HUES64 (cell line): ENCODE measurements around the gene RASA3.

Source experiments
- H3K27ac ChIP-seq: 2 replicates; pipeline ENCODE4 v1.7.0; 2013; ENCODE audit warnings: low read depth, low read length, inconsistent platforms
- H3K27me3 ChIP-seq: 2 replicates; pipeline ENCODE4 v1.6.1; 2013; ENCODE audit warnings: mild to moderate bottlenecking, low read length; ENCODE audit not compliant: insufficient read depth
- H3K36me3 ChIP-seq: 2 replicates; pipeline ENCODE4 v1.6.1; 2013; ENCODE audit warnings: mild to moderate bottlenecking, low read length; ENCODE audit not compliant: insufficient read depth
- H3K4me1 ChIP-seq: 2 replicates; pipeline ENCODE4 v1.6.1; 2013; ENCODE audit warnings: mild to moderate bottlenecking, low read length, moderate library complexity; ENCODE audit not compliant: insufficient read depth
- H3K4me3 ChIP-seq: 2 replicates; pipeline ENCODE4 v1.5.1; 2013; ENCODE audit warnings: mild to moderate bottlenecking, low read length, moderate library complexity
- H3K9ac ChIP-seq: 2 replicates; pipeline ENCODE4 v1.6.1; 2013; ENCODE audit warnings: mild to moderate bottlenecking, low read depth, low read length
- H3K9me3 ChIP-seq: 2 replicates; pipeline ENCODE4 v1.6.1; 2013; ENCODE audit warnings: low read depth, low read length; ENCODE audit not compliant: insufficient read depth
- WGBS: fragments of 150-250, 120-280 bp; methylation state at CpG from one replicate; pipeline ENCODE4 v1.1.7; 2013; ENCODE audit warnings: missing lambda C conversion rate; 5-methylcytosine and 5-hydroxymethylcytosine counted together

Gene RASA3

DNA sequence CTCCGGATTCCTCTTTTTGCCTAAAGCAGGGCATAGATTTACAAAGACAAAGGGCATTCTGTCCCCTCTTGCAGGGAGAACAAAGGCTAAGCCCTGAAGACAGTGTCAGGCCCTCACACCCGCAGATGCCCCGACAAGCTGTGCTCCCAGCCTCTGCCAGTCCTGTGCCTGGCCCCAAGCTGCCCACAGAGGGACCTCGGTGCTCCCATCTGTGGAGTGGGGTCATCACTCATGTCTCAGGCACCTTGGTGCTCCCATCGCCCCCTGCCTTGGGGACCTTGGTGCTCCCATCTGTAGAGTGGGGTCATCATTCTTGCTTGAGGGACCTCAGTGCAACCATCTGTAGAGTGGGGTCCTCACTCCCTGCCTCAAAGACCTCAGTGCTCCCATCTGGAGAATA is 182.9 kb downstream of the RASA3 start:
- WGBS: 88% methylated on average over 5 of the region's 5 CpGs

DNA sequence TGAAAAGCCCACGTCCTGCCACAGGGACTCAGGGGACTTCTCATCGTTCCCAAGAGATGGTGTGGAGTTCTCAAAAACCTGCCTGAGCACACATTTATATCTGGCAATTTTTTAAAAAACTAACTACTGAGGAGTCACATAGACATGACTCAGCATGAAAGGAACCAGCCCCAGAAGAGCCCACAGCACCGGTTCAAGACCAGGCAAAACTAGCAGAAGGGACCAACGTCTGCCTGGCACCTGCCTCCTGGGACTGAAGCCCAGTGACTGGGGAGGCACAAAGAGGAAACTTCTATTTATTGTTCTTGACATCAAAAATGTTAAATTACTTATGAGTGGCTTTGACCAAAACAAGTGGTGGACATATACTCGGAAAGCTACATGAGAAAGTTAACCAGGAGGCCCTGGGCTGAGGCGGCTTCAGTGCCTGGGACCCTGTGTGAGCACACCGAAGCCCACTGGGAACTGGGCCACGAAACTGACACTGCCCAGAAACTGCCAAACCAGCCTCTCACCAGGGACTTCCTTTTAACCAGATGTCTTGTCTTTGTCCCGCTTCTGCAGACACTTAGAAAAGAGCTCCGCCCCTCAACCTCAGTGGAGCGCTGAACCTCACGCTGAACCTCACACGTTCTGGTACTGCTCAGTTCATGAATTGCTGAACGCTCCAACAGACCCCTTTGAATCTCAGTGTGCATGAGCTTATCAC is 184.2 kb downstream of the RASA3 start:
- Histone ChIP-seq H3K4me1 (no peaks in the 10 kb centered on the region), H3K9me3 (no peaks in the 10 kb centered on the region), H3K27ac (no peak overlapping the region), H3K4me3 (no peak overlapping the region), H3K36me3 (no peaks in the 10 kb centered on the region), H3K27me3 (no peaks in the 10 kb centered on the region), H3K9ac (no peak overlapping the region)
- WGBS: 92% methylated on average over 14 of the region's 14 CpGs

More for the DNA sequence above, 182.9 kb downstream of the RASA3 start:
- H3K27me3 ChIP-seq: no peaks in the 10 kb centered on the region
- no peak overlapping the region for H3K4me3 ChIP-seq
- no peaks in the 10 kb centered on the region; the same call in 1 of the 2 replicates for H3K9me3 ChIP-seq
- no peaks in the 10 kb centered on the region for H3K4me1 ChIP-seq
- no peaks in the 10 kb centered on the region for H3K36me3 ChIP-seq
- no peak overlapping the region for H3K9ac ChIP-seq
- H3K27ac ChIP-seq: no peak overlapping the region

DNA sequence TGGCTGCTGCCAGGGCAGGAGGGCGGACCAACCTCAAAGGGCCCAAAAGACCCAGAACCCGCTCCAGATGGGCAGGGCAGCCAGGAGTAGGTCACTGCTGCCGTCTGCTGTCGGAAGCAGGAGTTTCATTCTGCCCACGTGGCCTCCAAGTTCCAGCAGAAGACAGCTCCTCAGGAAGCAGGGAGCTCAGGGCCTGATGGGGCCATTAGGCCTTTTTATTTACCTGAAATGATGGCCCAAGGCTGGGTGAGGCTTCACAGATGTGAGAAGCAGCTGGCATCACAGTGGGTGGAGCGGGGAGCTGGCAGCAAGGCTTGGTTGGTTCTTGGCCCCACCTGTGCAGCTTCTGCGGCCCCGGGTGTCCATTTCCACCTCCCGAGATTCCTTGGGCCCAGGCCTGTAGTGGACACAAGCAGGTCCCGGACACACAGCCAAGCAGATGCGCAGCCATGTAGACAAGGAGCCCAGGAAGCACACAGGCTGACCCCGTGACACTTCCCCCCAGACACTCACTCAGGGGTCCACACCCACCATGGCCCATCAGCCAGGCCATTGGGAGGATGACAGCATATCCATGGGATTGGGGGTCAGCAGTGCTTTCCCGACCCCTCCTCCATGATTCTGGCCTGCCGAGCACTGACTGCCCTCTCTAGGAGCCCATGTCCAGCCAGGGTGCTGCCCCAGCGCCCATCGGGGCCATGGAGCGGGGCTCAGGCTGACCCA is 185.0 kb downstream of the RASA3 start:
- Histone ChIP-seq H3K27ac (no peak overlapping the region), H3K4me1 (no peaks in the 10 kb centered on the region), H3K9me3 (no peaks in the 10 kb centered on the region), H3K9ac (no peak overlapping the region), H3K36me3 (no peaks in the 10 kb centered on the region), H3K4me3 (no peak overlapping the region), H3K27me3 (no peaks in the 10 kb centered on the region)
- WGBS: 85% methylated on average over 17 of the region's 17 CpGs

DNA sequence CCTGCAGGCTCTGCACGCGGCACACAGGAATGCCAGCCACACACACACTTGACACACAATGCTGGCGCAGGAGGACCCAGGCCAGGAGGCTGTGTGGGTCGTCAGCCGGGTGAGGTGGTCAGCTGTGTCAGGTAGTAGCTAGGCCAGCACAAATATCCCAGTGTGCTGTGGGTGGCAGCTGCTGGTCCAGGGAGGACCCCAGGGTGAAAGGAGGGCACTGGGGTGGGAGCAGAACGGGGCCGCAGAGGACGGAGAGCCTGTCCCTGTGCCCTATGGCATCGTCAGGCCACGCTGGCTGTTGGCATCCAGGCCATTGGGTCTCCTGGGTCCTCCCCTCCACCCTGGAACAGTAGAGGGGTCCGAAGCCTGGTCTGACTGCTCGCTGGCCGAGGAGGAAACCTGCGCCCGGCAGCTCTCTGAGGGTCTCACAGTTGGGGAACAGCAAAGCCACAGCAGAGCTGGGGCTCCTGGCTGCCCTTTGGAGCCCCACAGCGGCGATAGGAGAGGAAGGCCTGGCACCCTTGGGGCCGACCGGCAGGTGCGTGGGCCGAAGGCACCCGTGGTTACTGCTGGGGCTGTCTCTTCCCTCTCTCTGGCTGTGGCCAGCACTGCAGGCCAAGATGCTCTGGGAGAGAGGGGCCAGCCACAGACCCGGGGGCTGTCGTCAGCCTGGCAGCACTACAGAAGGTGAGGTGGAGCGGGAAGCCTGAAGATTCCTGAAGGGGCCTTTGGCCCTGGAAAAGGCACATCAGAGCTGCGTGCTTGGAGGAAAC is 185.8 kb downstream of the RASA3 start:
- Histone ChIP-seq H3K9me3 (no peaks in the 10 kb centered on the region), H3K27ac (no peak overlapping the region), H3K36me3 (no peaks in the 10 kb centered on the region), H3K4me1 (no peaks in the 10 kb centered on the region), H3K4me3 (no peak overlapping the region), H3K9ac (no peak overlapping the region), H3K27me3 (no peaks in the 10 kb centered on the region)
- 95% methylated on average over 26 of the region's 26 CpGs for WGBS

DNA sequence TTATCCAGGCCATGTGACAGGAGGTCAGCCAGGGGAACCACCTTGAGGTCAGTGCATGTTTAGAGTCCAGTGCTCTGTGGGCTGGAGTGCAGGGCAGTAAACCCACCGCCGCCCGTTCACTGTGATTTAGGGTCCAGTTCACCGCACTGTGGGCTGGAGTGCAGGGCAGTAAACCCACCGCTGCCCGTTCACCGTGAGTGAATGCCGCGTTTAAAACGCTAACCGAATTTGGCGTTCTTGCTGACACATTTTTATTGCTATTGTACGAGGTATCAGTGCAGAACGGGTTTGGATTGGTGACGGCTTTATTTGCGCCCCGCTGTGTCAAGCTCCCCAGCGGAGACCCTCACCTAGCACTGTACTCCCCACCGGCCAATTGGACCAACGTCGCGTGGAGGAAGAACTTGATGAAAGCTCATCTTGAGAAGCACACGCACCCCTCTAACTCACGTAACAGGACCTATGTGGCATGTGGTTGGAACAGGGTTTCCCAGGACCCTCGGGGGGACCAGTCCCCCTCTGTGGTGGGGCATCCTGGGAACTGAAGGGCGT is 186.5 kb downstream of the RASA3 start:
- no peaks in the 10 kb centered on the region for H3K36me3 ChIP-seq
- H3K4me1 ChIP-seq: no peaks in the 10 kb centered on the region
- no peak overlapping the region for H3K4me3 ChIP-seq
- H3K9ac ChIP-seq: no peak overlapping the region
- H3K27ac ChIP-seq: no peak overlapping the region
- 94% methylated on average over 26 of the region's 26 CpGs for WGBS
- H3K27me3 ChIP-seq: no peaks in the 10 kb centered on the region
- no peaks in the 10 kb centered on the region for H3K9me3 ChIP-seq

DNA sequence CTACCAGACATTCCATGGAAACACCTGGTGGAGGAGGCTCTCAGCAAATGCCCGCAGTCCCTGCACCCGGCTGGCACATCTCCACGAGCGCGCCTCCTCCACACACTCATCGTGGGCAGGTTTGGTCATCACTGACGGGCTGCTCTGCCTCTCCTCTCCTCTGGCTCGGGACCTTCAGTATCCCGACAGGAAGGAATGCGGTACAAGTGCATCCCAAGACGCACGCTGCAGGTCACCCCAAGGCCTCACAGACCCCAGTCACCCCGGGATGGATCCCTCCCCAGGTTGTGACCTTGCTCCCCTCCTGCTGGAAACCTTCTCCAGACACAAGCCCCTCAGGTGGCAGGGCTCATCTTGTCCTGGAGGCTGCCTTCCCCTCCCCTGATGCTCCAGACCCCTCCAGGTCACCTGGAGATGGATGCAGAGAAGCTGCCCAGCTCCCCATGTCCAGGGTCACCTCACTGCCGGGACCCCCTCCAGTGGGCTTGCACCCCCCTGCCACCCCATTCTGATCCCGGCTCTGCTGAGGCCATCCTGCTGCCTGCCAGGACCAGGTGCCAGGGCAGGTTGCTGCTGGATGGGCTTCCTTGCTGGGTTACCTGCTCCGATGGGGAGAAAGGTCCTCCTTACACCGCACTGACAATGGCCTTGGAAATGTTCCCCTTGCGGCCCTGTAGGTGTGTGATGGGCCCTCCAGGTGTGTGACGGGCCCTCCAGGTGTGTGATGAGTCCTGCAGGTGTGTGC is 188.4 kb downstream of the RASA3 start:
- Histone ChIP-seq H3K4me1 (no peaks in the 10 kb centered on the region), H3K9me3 (no peaks in the 10 kb centered on the region), H3K36me3 (no peaks in the 10 kb centered on the region), H3K9ac (no peak overlapping the region), H3K27me3 (no peaks in the 10 kb centered on the region), H3K4me3 (no peak overlapping the region), H3K27ac (no peak overlapping the region)
- 91% methylated on average over 19 of the region's 19 CpGs for WGBS

DNA sequence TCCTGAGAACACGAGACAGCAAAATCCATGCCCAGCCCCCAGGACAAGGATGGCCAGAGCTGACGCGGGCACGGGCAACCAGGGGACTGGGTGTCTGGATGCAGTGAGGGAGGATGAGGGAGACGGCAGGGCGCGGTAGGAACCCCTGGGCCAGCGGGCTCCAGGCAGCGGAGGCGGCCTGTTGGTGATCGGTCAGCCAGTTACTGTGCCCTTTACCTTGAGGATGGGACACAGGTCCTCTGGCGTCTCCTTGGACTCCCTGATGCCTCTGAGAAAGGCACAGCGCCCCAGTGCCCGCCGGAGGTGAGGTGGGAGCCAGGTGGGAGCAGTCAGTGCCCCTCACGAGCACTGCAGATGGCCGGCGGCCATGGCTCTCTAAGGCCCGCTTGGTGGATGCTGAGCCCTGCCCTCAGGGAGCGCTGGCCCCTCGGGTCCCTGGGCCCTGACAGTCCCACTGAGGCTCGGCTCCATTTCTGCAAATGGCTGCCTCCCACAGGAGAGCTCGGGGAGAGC is 189.8 kb downstream of the RASA3 start:
- Histone ChIP-seq H3K4me3 (no peak overlapping the region), H3K36me3 (no peaks in the 10 kb centered on the region), H3K27me3 (no peaks in the 10 kb centered on the region), H3K4me1 (no peaks in the 10 kb centered on the region), H3K27ac (no peak overlapping the region), H3K9ac (no peak overlapping the region), H3K9me3 (no peaks in the 10 kb centered on the region)
- 94% methylated on average over 23 of the region's 23 CpGs for WGBS

DNA sequence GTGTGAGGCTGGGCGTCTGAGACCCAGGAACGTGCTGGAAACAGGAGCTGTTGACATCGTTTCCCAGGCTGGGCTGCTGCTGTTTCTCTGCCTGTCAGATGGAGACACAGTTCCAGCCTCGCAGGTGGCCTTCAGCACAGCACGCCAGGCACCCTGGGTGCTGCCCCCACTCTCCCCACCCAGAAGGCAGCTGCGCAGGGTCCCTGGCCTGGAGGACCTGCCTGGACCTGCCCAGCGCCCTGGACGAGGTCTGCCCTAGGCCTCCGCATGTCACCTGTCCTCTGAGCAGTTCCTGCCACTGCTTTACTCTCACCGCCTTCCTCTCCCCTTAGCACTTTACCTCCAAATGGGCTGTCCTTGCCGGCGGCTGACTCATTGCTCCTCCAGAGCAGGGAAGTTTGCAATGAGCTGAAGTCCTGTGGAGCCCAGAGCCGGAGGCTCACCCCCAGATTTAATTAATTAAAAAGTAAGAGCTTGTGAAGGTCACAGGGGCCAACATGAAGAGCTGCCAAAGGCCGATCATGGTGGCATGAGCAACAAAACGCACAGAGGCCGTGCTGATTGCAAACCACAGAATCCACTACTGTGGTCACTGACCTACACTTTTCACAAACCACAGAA is 190.7 kb downstream of the RASA3 start:
- no peaks in the 10 kb centered on the region for H3K4me1 ChIP-seq
- no peaks in the 10 kb centered on the region for H3K9me3 ChIP-seq
- no peaks in the 10 kb centered on the region for H3K27me3 ChIP-seq
- no peak overlapping the region for H3K9ac ChIP-seq
- H3K36me3 ChIP-seq: no peaks in the 10 kb centered on the region
- WGBS: 90% methylated on average over 16 of the region's 16 CpGs
- H3K27ac ChIP-seq: no peak overlapping the region
- no peak overlapping the region for H3K4me3 ChIP-seq

DNA sequence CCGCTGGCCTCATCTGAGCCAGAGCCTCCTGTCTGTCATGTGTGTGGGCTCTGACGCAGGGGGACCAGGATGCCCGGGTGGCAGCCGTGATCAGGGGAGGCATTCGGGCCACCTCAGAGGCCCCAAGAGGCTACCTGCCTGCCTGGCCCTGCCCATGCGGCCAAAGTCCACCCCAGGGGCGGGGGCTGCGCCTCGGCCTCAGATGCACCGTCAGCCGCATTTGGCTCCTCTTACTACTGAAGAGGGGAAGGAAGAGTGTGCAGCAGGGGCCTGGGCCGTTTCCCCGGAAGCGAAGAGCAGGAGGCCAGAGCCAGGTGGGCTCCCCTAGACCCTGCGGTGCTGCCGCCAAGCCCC is 192.5 kb downstream of the RASA3 start:
- H3K4me3 ChIP-seq: no peak overlapping the region
- no peaks in the 10 kb centered on the region for H3K9me3 ChIP-seq
- H3K4me1 ChIP-seq: peaks cover 11% of the 10 kb centered on the region; the same call in 1 of the 2 replicates
- no peaks in the 10 kb centered on the region for H3K27me3 ChIP-seq
- 91% methylated on average over 16 of the region's 16 CpGs for WGBS
- H3K36me3 ChIP-seq: no peaks in the 10 kb centered on the region
- no peak overlapping the region for H3K9ac ChIP-seq
- H3K27ac ChIP-seq: no peak overlapping the region

DNA sequence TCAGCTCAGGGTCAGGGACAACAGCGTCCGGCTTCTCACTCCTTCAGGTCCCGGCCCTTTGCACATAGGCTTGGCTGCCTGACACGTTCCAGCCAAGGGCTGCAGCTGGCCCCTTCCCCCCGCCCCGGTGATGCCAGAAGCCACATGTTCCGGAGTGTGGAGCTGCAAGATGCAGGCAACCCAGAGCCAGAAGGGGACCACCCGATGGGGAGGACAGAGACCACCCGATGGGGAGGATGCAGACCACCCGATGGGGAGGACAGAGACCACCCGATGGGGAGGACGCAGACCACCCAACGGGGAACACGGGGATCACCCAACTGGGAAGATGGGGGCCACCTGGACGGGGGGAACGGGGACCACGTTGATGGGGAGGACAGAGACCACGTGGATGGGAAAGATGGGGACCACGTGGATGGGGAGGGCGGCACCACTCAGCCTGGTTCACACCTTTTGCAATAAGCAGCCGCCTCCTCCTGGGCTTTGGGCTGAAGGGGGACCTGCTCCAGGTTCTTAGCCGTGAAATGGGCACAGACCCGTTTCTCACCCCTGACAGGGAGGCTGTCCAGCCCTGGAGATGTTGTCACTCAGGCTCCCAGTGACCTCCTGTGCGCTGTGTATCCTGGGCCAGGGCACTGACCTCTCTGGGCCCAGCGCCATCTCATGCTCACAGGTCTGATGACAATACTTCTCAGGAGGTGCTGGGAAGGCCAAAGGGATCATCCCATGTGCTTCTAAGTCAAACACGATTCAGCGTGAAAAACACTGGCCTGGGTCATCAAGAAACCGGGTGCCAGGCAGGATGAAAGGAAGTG is 193.1 kb downstream of the RASA3 start:
- H3K4me3 ChIP-seq: no peak overlapping the region
- H3K27me3 ChIP-seq: no peaks in the 10 kb centered on the region
- peaks cover 14% of the 10 kb centered on the region; the same call in 1 of the 2 replicates for H3K4me1 ChIP-seq
- no peak overlapping the region for H3K27ac ChIP-seq
- H3K9ac ChIP-seq: no peak overlapping the region
- no peaks in the 10 kb centered on the region for H3K36me3 ChIP-seq
- H3K9me3 ChIP-seq: no peaks in the 10 kb centered on the region
- 93% methylated on average over 28 of the region's 28 CpGs for WGBS
